Sigmoid colon (tissue), 7 donors: Measurements from ENCODE around the gene TAP2. TPM values are rescaled to one million over a fixed set of nuclear protein-coding genes. Genes with fewer than 3 reads are reported as not detected.

Experiments used
- DNase-seq: peaks from one replicate; pipeline ENCODE4 v3.0.0-alpha.2; 2019
- H3K27ac ChIP-seq, 4 donors: fragments of 200-600 bp; sonication (generic); one replicate each; pipeline ENCODE4 v1.5.1; 2016 to 2019; ENCODE audit warnings: mild to moderate bottlenecking in 1 of 4
- H3K27me3 ChIP-seq, 3 donors: fragments of 200-600 bp; sonication (generic); one replicate each; pipeline ENCODE4 v1.5.1; 2019; ENCODE audit warnings: mild to moderate bottlenecking in 1 of 3
- H3K36me3 ChIP-seq, 4 donors: fragments of 200-600 bp; sonication (generic); one replicate each; pipeline ENCODE4 v1.5.1; 2016 to 2019
- H3K4me1 ChIP-seq, 4 donors: fragments of 200-600 bp; sonication (generic); one replicate each; pipeline ENCODE4 v1.5.1; 2017 to 2019
- H3K4me3 ChIP-seq, 4 donors: fragments of 200-600 bp; sonication (generic); one replicate each; pipeline ENCODE4 v1.5.1; 2017 to 2019; ENCODE audit warnings: mild to moderate bottlenecking in 2 of 4, moderate library complexity in 1 of 4
- H3K9me3 ChIP-seq, 4 donors: fragments of 200-600 bp in 3 of 4; sonication (generic) in 3 of 4; one replicate each; pipeline versions ENCODE4 v1.5.1 to v1.6.1; 2013 to 2019
- EP300 ChIP-seq, 4 donors: sonication (generic); formaldehyde crosslinking; IDR thresholded peaks; one replicate each; pipeline ENCODE4 v1.6.1; 2017; ENCODE audit warnings: antibody characterized with exemption in 4 of 4
- POLR2A ChIP-seq, 2 donors: fragments of 450-650 bp; IDR thresholded peaks; one replicate each; pipeline ENCODE4 v1.6.1; 2016; ENCODE audit warnings: antibody characterized with exemption in 2 of 2, mild to moderate bottlenecking in 2 of 2, moderate library complexity in 2 of 2
- POLR2AphosphoS5 ChIP-seq, 4 donors: sonication (generic); formaldehyde crosslinking; IDR thresholded peaks; one replicate each; pipeline ENCODE4 v1.6.1; 2017; ENCODE audit warnings: antibody characterized with exemption in 4 of 4
- WGBS, 2 donors: extraction: QIAGEN DNeasy Blood & Tissue Kit; methylation state at CpG; one replicate each; pipeline ENCODE4 v1.1.7; 2013; 5-methylcytosine and 5-hydroxymethylcytosine counted together
- intact Hi-C: fragments of 100-400 bp; cut with DNase I; formaldehyde crosslinking; loops from one replicate; pipeline ENCODE4 v1.15.1; 2023
- polyA plus RNA-seq, 3 donors: library from polyadenylated mRNA; stranded (reverse); fragments of 200-250 nt; gene quantifications; one replicate each; pipeline ENCODE4 v1.2.3, GENCODE V29; 2013
- total RNA-seq, 4 donors: library from RNA; depleted of rRNA; stranded (reverse); fragments of >200 nt; gene quantifications; one replicate each; pipeline ENCODE4 v1.1.0, GENCODE V29; 2016
- TF ChIP-seq, protein P1 (sequence below), 4 experiments: fragments of 450-650 bp in 3 of 4; fragments of 200-600 bp in 1 of 4; IDR thresholded peaks; one replicate each; pipeline ENCODE4 v1.5.1; 2016 to 2019; ENCODE audit warnings: antibody characterized with exemption in 4 of 4, mild to moderate bottlenecking in 3 of 4, moderate library complexity in 2 of 4
- donor health status: healthy with polysubstance abuse.
- donor health status: Bipolar disorder and iron deficiency.
- donor health status: healthy.

Gene TAP2
- total and polyA plus RNA-seq, 7 donors: 2.4 to 54.5 (median 6.1) TPM

DNA sequence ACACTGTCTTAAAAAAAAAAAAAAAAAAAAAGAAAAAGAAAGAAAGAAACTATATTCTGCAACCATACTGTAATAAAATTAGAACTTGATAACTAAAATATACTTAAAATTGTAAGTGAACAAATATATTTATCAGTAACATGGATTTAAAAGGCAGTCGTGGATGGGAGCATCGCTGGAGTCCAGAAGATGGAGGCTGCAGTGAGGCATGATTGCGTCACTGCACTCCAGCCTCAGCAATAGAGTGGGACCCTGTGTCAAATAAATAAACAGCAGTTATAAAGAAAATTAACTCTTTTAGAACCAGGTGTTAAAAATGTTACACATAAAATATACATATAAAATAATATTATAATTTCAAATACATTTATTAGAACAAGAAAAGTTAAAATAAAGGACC is 24.2 kb upstream of the TAP2 start:
- Histone ChIP-seq H3K4me3 (no peak overlapping the region), H3K27me3 (no peaks in the 10 kb centered on the region), H3K4me1 (no peaks in the 10 kb centered on the region), H3K27ac (no peak overlapping the region), H3K36me3 (peaks cover 0 to 24% (median 8%) of the 10 kb centered on the region in 4 donors), H3K9me3 (no peaks in the 10 kb centered on the region)
- 81 to 85% methylated on average over 3 of the region's 3 CpGs for WGBS, 2 donors
- intact Hi-C loops: no loop called here
- no peak for DNase-seq
- no peak for TF ChIP-seq POLR2A (IDR thresholded peaks at IDR 0.05)
- TF ChIP-seq, protein P1, sequence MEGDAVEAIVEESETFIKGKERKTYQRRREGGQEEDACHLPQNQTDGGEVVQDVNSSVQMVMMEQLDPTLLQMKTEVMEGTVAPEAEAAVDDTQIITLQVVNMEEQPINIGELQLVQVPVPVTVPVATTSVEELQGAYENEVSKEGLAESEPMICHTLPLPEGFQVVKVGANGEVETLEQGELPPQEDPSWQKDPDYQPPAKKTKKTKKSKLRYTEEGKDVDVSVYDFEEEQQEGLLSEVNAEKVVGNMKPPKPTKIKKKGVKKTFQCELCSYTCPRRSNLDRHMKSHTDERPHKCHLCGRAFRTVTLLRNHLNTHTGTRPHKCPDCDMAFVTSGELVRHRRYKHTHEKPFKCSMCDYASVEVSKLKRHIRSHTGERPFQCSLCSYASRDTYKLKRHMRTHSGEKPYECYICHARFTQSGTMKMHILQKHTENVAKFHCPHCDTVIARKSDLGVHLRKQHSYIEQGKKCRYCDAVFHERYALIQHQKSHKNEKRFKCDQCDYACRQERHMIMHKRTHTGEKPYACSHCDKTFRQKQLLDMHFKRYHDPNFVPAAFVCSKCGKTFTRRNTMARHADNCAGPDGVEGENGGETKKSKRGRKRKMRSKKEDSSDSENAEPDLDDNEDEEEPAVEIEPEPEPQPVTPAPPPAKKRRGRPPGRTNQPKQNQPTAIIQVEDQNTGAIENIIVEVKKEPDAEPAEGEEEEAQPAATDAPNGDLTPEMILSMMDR (IDR thresholded peaks at IDR 0.05): no peak
- TF ChIP-seq POLR2AphosphoS5 (IDR thresholded peaks at IDR 0.05): no peak
- no peak for TF ChIP-seq EP300 (IDR thresholded peaks at IDR 0.05)

DNA sequence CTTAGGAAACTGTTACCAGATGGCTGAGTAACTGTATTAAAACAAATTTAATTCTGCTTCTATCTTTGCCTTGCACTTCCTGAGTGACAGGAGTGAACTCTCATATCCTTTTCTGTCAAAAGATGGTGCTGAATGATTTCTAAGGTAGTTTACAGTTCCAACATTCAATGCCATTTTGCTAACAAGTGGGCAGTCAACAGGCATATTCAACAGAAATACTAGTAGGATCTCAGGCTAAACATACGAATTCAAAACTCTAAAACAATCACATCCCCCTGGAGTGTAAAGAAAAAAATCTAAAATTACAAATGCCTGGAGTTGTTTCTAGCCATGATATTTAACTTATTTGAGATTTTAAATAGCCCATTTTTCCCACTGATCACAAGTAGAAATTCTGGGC is 22.1 kb upstream of the TAP2 start:
- intact Hi-C loops: no loop called here
- peak overlapping the region in 1 of 4 donors; percentile 35 for H3K27ac ChIP-seq
- TF ChIP-seq EP300 (IDR thresholded peaks at IDR 0.05): no peak
- TF ChIP-seq, protein P1 (IDR thresholded peaks at IDR 0.05): no peak
- no peak for TF ChIP-seq POLR2AphosphoS5 (IDR thresholded peaks at IDR 0.05)
- TF ChIP-seq POLR2A (IDR thresholded peaks at IDR 0.05): no peak
- no peaks in the 10 kb centered on the region for H3K9me3 ChIP-seq
- H3K4me3 ChIP-seq: no peak overlapping the region
- H3K27me3 ChIP-seq: no peaks in the 10 kb centered on the region
- peaks cover 0 to 30% (median 9%) of the 10 kb centered on the region in 4 donors for H3K36me3 ChIP-seq
- H3K4me1 ChIP-seq: peaks cover 0 to 6% (median 0%) of the 10 kb centered on the region in 4 donors
- DNase-seq: no peak
- WGBS, 2 donors: 83 to 89% methylated on average over 1 of the region's 1 CpG

DNA sequence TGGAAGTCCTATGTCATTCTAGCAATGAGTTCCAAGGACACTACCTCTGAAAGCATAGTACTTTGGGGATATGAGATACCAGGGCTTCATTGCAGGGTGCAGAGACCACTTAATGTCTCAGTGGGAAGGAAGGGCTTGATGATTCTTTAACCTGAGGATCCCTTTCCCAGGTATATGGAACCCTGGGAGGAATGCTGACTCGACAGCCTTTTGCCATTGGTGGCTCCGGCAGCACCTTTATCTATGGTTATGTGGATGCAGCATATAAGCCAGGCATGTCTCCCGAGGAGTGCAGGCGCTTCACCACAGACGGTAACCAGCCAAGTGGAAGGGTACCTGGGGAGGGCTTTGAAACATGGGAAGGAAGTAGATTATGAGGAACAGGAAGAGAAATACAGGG is 19.7 kb upstream of the TAP2 start:
- no peak for TF ChIP-seq POLR2A (IDR thresholded peaks at IDR 0.05)
- TF ChIP-seq POLR2AphosphoS5 (IDR thresholded peaks at IDR 0.05): no peak
- TF ChIP-seq, protein P1 (IDR thresholded peaks at IDR 0.05): no peak
- TF ChIP-seq EP300 (IDR thresholded peaks at IDR 0.05): no peak
- no peak overlapping the region for H3K4me3 ChIP-seq
- intact Hi-C loops: no loop called here
- no peak for DNase-seq
- no peak overlapping the region for H3K27ac ChIP-seq
- WGBS, 2 donors: 85 to 94% methylated on average over 5 of the region's 5 CpGs
- peaks cover 0 to 16% (median 11%) of the 10 kb centered on the region in 4 donors for H3K4me1 ChIP-seq
- H3K27me3 ChIP-seq: no peaks in the 10 kb centered on the region
- H3K9me3 ChIP-seq: no peaks in the 10 kb centered on the region
- H3K36me3 ChIP-seq: peaks cover 0 to 30% (median 9%) of the 10 kb centered on the region in 4 donors

DNA sequence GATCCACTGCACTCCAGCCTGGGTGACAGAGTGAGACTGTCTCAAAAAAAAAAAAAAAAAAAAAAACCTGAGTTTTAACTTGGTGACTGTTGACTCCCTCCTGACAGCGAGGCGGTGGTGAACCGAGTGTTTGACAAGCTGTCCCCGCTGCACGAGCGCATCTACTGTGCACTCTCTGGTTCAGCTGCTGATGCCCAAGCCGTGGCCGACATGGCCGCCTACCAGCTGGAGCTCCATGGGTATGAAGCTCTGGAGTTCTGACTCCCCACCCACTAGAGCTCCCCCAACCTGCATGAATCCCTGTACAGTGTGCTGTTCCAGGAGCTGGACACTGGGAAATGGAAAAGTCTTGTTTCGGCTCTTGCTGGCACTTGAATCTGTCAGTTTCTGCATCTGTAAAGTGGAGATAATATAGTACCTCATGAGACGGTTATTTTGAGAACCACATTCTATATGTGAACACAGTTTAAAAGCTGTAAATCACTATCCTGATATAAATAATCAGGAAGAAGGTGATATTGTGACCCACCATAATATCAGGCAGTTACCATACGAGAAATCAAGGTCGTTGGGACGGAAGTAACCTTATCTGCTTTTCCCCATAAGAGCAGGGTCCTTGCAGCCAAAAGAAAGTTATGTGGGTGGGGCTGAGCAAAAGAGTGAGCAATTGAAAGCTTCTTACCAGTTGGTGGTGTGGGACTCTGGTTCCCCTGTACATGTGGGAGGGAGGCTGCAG is 18.8 kb upstream of the TAP2 start:
- no peaks in the 10 kb centered on the region for H3K27me3 ChIP-seq
- no peak overlapping the region for H3K27ac ChIP-seq
- TF ChIP-seq, protein P1 (IDR thresholded peaks at IDR 0.05): no peak
- TF ChIP-seq EP300 (IDR thresholded peaks at IDR 0.05) (no peak), POLR2A (IDR thresholded peaks at IDR 0.05) (no peak), POLR2AphosphoS5 (IDR thresholded peaks at IDR 0.05) (no peak)
- intact Hi-C loops: no loop called here
- H3K9me3 ChIP-seq: no peaks in the 10 kb centered on the region
- WGBS, 2 donors: 87 to 89% methylated on average over 14 of the region's 14 CpGs
- peaks cover 0 to 30% (median 9%) of the 10 kb centered on the region in 4 donors for H3K36me3 ChIP-seq
- H3K4me3 ChIP-seq: no peak overlapping the region
- H3K4me1 ChIP-seq: peaks cover 0 to 18% (median 15%) of the 10 kb centered on the region in 4 donors
- no peak for DNase-seq
